Measurements from ENCODE around the gene PDLIM7.

- TF ChIP-seq, protein P1, sequence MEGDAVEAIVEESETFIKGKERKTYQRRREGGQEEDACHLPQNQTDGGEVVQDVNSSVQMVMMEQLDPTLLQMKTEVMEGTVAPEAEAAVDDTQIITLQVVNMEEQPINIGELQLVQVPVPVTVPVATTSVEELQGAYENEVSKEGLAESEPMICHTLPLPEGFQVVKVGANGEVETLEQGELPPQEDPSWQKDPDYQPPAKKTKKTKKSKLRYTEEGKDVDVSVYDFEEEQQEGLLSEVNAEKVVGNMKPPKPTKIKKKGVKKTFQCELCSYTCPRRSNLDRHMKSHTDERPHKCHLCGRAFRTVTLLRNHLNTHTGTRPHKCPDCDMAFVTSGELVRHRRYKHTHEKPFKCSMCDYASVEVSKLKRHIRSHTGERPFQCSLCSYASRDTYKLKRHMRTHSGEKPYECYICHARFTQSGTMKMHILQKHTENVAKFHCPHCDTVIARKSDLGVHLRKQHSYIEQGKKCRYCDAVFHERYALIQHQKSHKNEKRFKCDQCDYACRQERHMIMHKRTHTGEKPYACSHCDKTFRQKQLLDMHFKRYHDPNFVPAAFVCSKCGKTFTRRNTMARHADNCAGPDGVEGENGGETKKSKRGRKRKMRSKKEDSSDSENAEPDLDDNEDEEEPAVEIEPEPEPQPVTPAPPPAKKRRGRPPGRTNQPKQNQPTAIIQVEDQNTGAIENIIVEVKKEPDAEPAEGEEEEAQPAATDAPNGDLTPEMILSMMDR (conservative IDR thresholded peaks at IDR 0.05; ENCODE audit: low read depth, low read length) = no peak
- TF ChIP-seq EZH2 (IDR thresholded peaks at IDR 0.05; ENCODE audit: borderline replicate concordance, low read depth, low read length, poor library complexity, severe bottlenecking) = no peak
Observed at GRCh38 chr5:177490992-177491391, 6.4 kb downstream of the PDLIM7 start.
